ENCODE results near the gene NFYC.

Gene NFYC

DNA sequence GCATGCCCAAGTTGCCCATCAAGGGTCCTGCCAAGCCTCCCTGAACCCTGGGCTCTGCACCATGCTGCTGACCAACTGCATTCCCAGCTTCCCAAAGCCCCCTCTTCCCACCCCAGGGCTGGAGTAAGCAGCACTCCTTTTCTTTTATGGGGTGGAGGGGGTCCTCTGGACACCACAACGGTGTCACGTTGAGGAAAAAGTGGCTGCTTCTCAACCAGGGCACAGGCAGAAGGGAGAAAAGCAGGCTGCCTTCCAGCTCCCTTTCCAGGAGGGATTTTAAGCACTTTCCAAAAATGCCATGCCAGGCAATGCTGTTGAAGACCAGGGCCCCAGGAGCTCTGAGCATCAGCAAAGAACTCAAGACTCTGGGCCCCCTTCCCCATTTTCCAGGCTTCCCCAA lies 26.7 kb upstream of the NFYC start:
- no peak overlapping the region for H3K27ac ChIP-seq (ENCODE audit: insufficient read depth, low read depth, low read length, poor library complexity, severe bottlenecking)
- H3K36me3 ChIP-seq (ENCODE audit: control insufficient read depth, insufficient read depth, low read length) = no peaks in the 10 kb centered on the region
- no peaks in the 10 kb centered on the region for H3K9me3 ChIP-seq (ENCODE audit: control insufficient read depth, low read length)
- H3K27me3 ChIP-seq (ENCODE audit: control insufficient read depth, insufficient read depth, low read length, poor library complexity, severe bottlenecking) = no peaks in the 10 kb centered on the region
- 29 to 30% methylated on average over 2 of the region's 2 CpGs for WGBS, 2 experiments
- H3K4me1 ChIP-seq (ENCODE audit: control insufficient read depth, insufficient read depth, low read length) = peaks cover 15% of the 10 kb centered on the region
- peak overlapping the region; percentile 58 for H3K4me3 ChIP-seq (ENCODE audit: insufficient read depth, low read depth, low read length)

DNA sequence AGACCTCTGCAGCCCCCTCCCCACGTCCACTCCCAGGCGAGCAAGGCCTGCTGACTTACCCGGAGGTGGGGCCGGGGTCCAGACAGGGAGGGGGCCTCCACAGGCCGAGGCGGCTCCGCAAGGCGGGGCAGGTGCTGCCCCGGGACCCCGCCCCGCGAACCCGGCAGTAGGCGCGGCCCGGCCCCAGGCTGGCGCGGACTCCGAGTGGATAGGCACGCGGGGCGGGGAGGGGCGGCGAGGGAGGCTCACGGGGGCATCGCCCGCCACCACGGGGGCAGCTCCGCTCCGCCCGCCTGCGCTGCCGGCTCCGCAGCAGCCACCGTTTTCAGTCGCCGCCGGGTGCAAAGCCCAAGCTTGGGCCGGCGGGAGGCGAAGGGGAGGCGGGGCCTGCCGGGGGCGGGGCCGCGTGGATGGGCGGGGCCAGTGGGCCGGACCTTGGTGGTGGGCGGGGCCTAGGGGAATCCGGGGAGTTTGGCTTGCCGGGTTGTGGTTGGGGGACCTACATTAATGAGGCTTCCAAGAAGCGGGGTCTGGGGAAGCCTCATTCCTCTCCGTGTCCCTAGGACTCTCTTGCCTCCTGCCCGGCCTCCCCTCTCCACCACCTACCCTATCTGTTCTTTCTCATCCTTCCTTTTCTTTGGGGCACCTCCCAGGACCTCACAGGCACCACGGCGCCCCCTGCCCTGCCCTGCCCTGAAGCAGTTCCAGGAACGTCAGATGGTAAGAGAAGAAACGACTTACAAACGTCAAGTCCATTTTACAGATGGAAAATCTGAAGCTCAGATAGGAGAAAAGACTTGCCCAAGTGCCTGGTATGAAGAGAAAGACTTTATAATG lies 26.0 kb upstream of the NFYC start, which contains the start of gene RIMS3:
Gene RIMS3, minus strand, starts transcription at position 348 of the 837 bp plus-strand sequence. CDS start 23,757 bp downstream, outside the sequence.
- Histone ChIP-seq H3K4me1 (ENCODE audit: control insufficient read depth, insufficient read depth, low read length) (peaks cover 15% of the 10 kb centered on the region), H3K27ac (ENCODE audit: insufficient read depth, low read depth, low read length, poor library complexity, severe bottlenecking) (no peak within 1 kb of the TSS), H3K36me3 (ENCODE audit: control insufficient read depth, insufficient read depth, low read length) (no peaks in the 10 kb centered on the region), H3K4me3 (ENCODE audit: insufficient read depth, low read depth, low read length) (peak within 1 kb of the TSS; percentile 58), H3K27me3 (ENCODE audit: control insufficient read depth, insufficient read depth, low read length, poor library complexity, severe bottlenecking) (no peaks in the 10 kb centered on the region), H3K9me3 (ENCODE audit: control insufficient read depth, low read length) (no peaks in the 10 kb centered on the region)
- WGBS, 2 experiments = 1% methylated on average over 58 of the region's 59 CpGs

DNA sequence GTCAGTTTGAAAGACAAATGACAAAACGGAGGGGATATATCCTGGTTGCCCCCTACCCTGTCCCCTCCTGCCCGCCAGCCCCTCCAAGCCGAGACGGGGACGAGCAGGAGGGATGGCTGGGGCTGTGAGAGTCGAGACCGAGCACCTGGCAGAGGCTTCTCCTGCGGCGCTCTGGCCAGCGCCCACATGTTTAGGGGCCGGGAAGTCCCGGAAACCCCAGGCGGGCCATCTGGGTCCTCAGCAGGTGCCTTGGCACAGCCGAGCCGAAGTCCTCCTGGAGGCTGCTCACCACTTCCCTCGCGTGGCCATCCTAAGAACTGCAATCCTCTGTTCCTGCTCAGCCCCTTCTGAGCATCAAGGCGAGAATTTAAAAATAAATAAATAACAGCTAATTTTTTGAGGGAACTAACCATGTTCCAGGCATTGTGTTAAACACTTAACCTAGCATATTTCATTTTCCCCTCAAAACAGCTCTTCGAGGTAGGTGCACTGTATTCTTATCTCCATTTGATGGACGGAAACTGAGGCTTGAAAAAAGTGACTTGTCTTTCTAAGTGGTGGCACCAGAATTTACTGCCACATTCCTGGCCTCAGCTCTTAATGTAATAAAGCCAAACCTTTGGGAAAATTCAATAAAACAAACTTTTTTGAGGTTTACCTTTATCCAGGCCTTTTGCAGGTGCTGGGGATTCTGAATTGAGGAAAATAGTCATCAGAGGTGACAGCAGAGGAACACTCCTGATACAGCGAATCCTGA lies 22.6 kb upstream of the NFYC start:
- Histone ChIP-seq H3K27me3 (ENCODE audit: control insufficient read depth, insufficient read depth, low read length, poor library complexity, severe bottlenecking) (no peaks in the 10 kb centered on the region), H3K27ac (ENCODE audit: insufficient read depth, low read depth, low read length, poor library complexity, severe bottlenecking) (no peak overlapping the region), H3K9me3 (ENCODE audit: control insufficient read depth, low read length) (no peaks in the 10 kb centered on the region), H3K4me3 (ENCODE audit: insufficient read depth, low read depth, low read length) (peak overlapping the region; percentile 29), H3K36me3 (ENCODE audit: control insufficient read depth, insufficient read depth, low read length) (no peaks in the 10 kb centered on the region), H3K4me1 (ENCODE audit: control insufficient read depth, insufficient read depth, low read length) (peaks cover 11% of the 10 kb centered on the region)
- 13 to 18% methylated on average over 21 of the region's 21 CpGs for WGBS, 2 experiments

DNA sequence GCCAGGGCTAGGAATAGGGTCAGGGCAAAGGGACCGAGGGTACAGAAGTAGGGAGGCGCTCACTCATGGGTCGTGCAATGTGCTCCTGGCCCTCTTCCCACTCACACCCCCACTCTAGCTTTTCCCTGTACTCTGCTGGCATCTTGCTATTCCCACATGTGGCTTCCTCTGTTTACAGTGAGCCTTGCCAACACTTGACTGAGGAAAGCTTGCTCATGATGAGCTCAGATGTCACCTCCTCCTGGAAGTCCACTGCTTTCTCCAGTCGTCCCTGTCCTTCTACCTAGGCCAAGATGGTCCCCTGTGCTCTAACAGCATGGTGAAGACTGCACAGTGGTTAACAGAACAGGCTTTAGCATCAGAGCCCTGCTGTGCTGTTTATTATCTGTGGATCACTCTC lies 18.1 kb upstream of the NFYC start:
- 87 to 89% methylated on average over 4 of the region's 4 CpGs for WGBS, 2 experiments
- H3K36me3 ChIP-seq (ENCODE audit: control insufficient read depth, insufficient read depth, low read length) = no peaks in the 10 kb centered on the region
- no peaks in the 10 kb centered on the region for H3K4me1 ChIP-seq (ENCODE audit: control insufficient read depth, insufficient read depth, low read length)
- no peaks in the 10 kb centered on the region for H3K9me3 ChIP-seq (ENCODE audit: control insufficient read depth, low read length)
- no peak overlapping the region for H3K27ac ChIP-seq (ENCODE audit: insufficient read depth, low read depth, low read length, poor library complexity, severe bottlenecking)
- H3K27me3 ChIP-seq (ENCODE audit: control insufficient read depth, insufficient read depth, low read length, poor library complexity, severe bottlenecking) = no peaks in the 10 kb centered on the region
- H3K4me3 ChIP-seq (ENCODE audit: insufficient read depth, low read depth, low read length) = no peak overlapping the region

DNA sequence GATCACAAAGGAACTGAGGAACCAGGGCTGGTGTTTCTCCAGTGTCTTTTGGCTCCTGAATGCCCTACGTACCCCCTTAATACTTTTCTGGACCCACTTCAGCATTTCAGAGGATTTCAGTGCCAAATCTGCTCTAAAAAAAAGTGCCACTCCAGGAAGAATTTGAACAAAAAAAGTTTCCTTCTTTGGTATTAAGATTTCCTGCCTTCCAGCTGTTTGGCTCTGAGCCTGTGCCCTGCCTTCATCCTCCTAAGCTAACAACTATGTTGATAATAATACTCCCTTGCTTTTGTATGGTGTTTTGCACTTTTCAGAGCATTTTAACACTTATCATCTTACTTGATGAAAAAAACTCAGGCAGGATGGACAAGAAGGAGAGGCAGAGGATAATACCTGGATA lies 15.0 kb upstream of the NFYC start:
- Histone ChIP-seq H3K9me3 (ENCODE audit: control insufficient read depth, low read length) (no peaks in the 10 kb centered on the region), H3K4me1 (ENCODE audit: control insufficient read depth, insufficient read depth, low read length) (no peaks in the 10 kb centered on the region), H3K4me3 (ENCODE audit: insufficient read depth, low read depth, low read length) (no peak overlapping the region), H3K27me3 (ENCODE audit: control insufficient read depth, insufficient read depth, low read length, poor library complexity, severe bottlenecking) (no peaks in the 10 kb centered on the region), H3K36me3 (ENCODE audit: control insufficient read depth, insufficient read depth, low read length) (no peaks in the 10 kb centered on the region), H3K27ac (ENCODE audit: insufficient read depth, low read depth, low read length, poor library complexity, severe bottlenecking) (no peak overlapping the region)
- WGBS, 2 experiments = 71 to 89% methylated on average over 1 of the region's 1 CpG

DNA sequence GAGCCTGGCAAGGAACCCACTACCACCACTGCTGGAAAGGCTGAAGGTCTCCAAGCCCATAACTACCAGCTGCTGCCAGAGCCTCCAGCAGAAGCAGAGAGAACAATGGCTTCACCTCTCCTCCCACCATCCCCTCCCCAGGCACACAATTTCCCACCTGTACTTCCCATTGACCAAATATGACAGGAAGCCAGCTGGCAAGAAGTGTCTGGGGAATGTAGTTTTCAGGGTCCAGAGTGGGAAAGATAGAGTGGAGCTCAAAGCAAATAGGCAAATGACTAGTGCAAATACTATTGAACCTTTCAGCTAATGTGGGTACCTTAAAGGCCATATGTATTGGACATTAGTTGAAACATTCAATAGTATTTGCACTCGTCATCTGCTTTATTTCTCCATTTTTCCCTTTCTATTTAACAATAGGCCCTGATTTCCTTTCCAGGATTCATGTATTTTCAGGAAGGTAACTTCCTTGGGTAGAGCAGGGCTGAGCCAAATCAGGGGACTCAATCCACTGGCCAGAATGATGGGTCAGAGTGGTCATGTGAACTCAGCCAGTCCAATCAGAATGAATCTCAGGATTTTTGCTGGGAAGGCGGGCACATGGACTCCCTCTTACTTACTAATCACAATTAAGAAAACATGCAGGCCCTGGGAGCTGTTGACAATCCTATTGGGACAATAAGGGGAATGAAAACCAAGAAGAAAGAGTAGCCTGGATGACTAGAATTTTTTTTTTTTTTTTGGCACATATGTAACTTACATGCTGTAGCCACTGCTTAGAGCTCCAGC lies 12.1 kb upstream of the NFYC start:
- WGBS, 2 experiments = 83 to 100% methylated on average over 2 of the region's 2 CpGs

DNA sequence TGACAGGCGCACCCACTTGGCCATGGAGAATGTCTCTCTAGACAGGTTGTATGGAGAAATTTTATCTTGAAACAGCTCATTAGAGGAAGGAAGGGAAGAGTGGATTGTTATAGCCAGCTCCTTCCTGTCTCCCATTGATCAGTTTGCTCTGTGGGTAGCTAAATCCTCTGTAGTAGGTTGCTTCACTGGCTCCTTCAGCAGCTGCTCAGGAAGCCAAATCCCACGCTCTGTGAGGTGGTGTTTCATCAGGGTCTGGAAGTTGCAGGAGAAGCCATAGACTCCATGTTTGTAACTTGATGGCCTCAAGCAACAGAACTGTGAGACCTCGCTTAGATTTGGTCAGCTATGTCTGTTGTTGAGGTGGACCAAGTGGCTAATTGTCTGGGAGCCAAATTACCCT lies 6.8 kb upstream of the NFYC start:
- H3K4me1 ChIP-seq (ENCODE audit: control insufficient read depth, insufficient read depth, low read length) = no peaks in the 10 kb centered on the region
- 94 to 98% methylated on average over 3 of the region's 3 CpGs for WGBS, 2 experiments
- no peaks in the 10 kb centered on the region for H3K27me3 ChIP-seq (ENCODE audit: control insufficient read depth, insufficient read depth, low read length, poor library complexity, severe bottlenecking)
- H3K36me3 ChIP-seq (ENCODE audit: control insufficient read depth, insufficient read depth, low read length) = peaks cover 21% of the 10 kb centered on the region
- no peaks in the 10 kb centered on the region for H3K9me3 ChIP-seq (ENCODE audit: control insufficient read depth, low read length)
- H3K4me3 ChIP-seq (ENCODE audit: insufficient read depth, low read depth, low read length) = no peak overlapping the region
- H3K27ac ChIP-seq (ENCODE audit: insufficient read depth, low read depth, low read length, poor library complexity, severe bottlenecking) = no peak overlapping the region

More for the DNA sequence above, 12.1 kb upstream of the NFYC start:
- Histone ChIP-seq H3K27ac (ENCODE audit: insufficient read depth, low read depth, low read length, poor library complexity, severe bottlenecking) (no peak overlapping the region), H3K9me3 (ENCODE audit: control insufficient read depth, low read length) (no peaks in the 10 kb centered on the region), H3K36me3 (ENCODE audit: control insufficient read depth, insufficient read depth, low read length) (no peaks in the 10 kb centered on the region), H3K27me3 (ENCODE audit: control insufficient read depth, insufficient read depth, low read length, poor library complexity, severe bottlenecking) (no peaks in the 10 kb centered on the region), H3K4me1 (ENCODE audit: control insufficient read depth, insufficient read depth, low read length) (no peaks in the 10 kb centered on the region), H3K4me3 (ENCODE audit: insufficient read depth, low read depth, low read length) (no peak overlapping the region)

DNA sequence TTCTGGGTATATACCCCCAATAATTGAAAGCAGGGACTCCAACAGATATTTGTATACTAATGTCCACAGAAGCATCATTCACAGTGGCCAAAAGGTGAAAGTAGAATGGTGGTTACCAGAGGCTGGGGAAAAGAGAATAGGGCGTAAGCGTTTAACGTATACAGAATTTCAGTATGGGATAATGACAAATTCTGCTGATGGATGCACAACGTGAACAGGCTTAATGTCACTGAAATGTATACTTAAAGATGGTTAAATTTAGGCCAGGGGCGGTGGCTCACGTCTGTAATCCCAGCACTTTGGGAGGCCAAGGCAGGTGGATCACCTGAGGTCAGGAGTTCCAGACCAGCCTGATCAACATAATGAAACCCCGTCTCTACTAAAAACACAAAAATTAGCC lies 4.4 kb upstream of the NFYC start:
- H3K9me3 ChIP-seq (ENCODE audit: control insufficient read depth, low read length) = no peaks in the 10 kb centered on the region
- H3K36me3 ChIP-seq (ENCODE audit: control insufficient read depth, insufficient read depth, low read length) = peaks cover 21% of the 10 kb centered on the region
- 96 to 97% methylated on average over 7 of the region's 7 CpGs for WGBS, 2 experiments
- peaks cover 10% of the 10 kb centered on the region for H3K4me1 ChIP-seq (ENCODE audit: control insufficient read depth, insufficient read depth, low read length)
- no peaks in the 10 kb centered on the region for H3K27me3 ChIP-seq (ENCODE audit: control insufficient read depth, insufficient read depth, low read length, poor library complexity, severe bottlenecking)
- H3K4me3 ChIP-seq (ENCODE audit: insufficient read depth, low read depth, low read length) = no peak overlapping the region
- no peak overlapping the region for H3K27ac ChIP-seq (ENCODE audit: insufficient read depth, low read depth, low read length, poor library complexity, severe bottlenecking)

DNA sequence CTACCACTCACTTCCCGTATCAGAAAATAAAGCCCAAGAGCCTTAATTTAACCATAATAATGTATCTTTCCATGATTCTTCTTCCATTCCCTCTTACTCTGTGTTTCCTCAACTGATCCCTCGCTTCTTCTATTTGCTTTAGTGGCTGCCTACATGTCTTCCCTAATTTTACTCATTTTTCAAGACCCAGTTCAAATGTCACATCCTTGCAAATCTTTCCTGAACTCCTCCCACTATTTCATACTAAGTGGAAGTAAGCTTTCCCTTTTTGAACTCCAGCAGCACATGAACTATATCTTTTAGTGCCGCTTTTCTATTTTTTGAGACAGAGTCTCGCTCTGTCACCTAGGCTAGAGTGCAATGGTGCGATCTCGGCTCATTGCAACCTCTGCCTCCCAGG lies 3.8 kb upstream of the NFYC start:
- H3K27me3 ChIP-seq (ENCODE audit: control insufficient read depth, insufficient read depth, low read length, poor library complexity, severe bottlenecking) = no peaks in the 10 kb centered on the region
- peaks cover 11% of the 10 kb centered on the region for H3K4me1 ChIP-seq (ENCODE audit: control insufficient read depth, insufficient read depth, low read length)
- no peak overlapping the region for H3K4me3 ChIP-seq (ENCODE audit: insufficient read depth, low read depth, low read length)
- no peak overlapping the region for H3K27ac ChIP-seq (ENCODE audit: insufficient read depth, low read depth, low read length, poor library complexity, severe bottlenecking)
- no peaks in the 10 kb centered on the region for H3K9me3 ChIP-seq (ENCODE audit: control insufficient read depth, low read length)
- WGBS, 2 experiments = 92 to 95% methylated on average over 6 of the region's 6 CpGs
- H3K36me3 ChIP-seq (ENCODE audit: control insufficient read depth, insufficient read depth, low read length) = peaks cover 21% of the 10 kb centered on the region

DNA sequence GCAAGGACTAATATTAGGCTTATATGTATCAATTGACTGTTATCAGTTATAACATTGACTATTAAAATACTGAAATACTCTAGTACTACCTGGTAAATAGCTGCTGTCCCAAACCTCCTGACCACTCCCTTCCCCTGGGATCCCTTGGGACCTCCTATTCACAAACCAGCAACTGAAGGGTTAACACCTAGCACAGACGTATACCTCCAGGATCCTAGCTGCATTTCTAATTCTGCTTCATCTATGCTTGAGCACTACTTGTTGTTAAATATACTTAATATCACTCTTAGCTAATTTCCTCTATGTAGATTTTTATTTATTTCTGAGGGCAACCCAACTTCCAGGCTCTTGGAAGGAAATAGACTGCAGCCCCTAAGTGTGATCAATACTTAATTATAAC lies 1.8 kb upstream of the NFYC start:
- H3K4me3 ChIP-seq (ENCODE audit: insufficient read depth, low read depth, low read length) = no peak overlapping the region

More for the DNA sequence above, 1.8 kb upstream of the NFYC start:
- 53 to 63% methylated on average over 1 of the region's 1 CpG for WGBS, 2 experiments
- no peak overlapping the region for H3K27ac ChIP-seq (ENCODE audit: insufficient read depth, low read depth, low read length, poor library complexity, severe bottlenecking)
- H3K27me3 ChIP-seq (ENCODE audit: control insufficient read depth, insufficient read depth, low read length, poor library complexity, severe bottlenecking) = no peaks in the 10 kb centered on the region
- peaks cover 21% of the 10 kb centered on the region for H3K36me3 ChIP-seq (ENCODE audit: control insufficient read depth, insufficient read depth, low read length)
- H3K4me1 ChIP-seq (ENCODE audit: control insufficient read depth, insufficient read depth, low read length) = peaks cover 17% of the 10 kb centered on the region
- H3K9me3 ChIP-seq (ENCODE audit: control insufficient read depth, low read length) = no peaks in the 10 kb centered on the region

Measured in ectodermal cell (in vitro differentiated cells).